Muscle of arm (tissue), 12 donors: ENCODE measurements around the gene CD69. TPM values are rescaled to one million over a fixed set of nuclear protein-coding genes. Genes with fewer than 3 reads are reported as not detected.
"Not testable (repeated sequence)": the region's sequence is repeated elsewhere in the genome, so short reads cannot be mapped to it uniquely, and the experiment has no call there.

Experiments used
- DNase-seq: peaks from one replicate; pipeline ENCODE4 v3.0.0-alpha.2; 2013
- polyA plus RNA-seq, 12 donors: library from polyadenylated mRNA; unstranded; fragments of 120-200 nt; gene quantifications; one replicate each; pipeline ENCODE4 v1.2.1, GENCODE V29; 2013; ENCODE audit not compliant: insufficient read length in 12 of 12

Gene CD69
- polyA plus RNA-seq, 12 donors: 0.66 to 5.8 (median 1.1) TPM; not detected in 2

- DNase-seq: no peak
These were observed 9.2 kb downstream of the CD69 start for GRCh38 chr12:9751204-9752144.

GRCh38 chr12:9750276-9751203, 10.2 kb downstream of the CD69 start:
- DNase-seq: peak; percentile 59

- DNase-seq: no peak
These were observed 11.1 kb downstream of the CD69 start for GRCh38 chr12:9749640-9750039.

- DNase-seq: no peak
These were observed 15.5 kb downstream of the CD69 start for GRCh38 chr12:9745199-9745598.

- DNase-seq: no peak
These were observed 18.0 kb downstream of the CD69 start for GRCh38 chr12:9742661-9743060.

GRCh38 chr12:9741726-9742125, 19.0 kb downstream of the CD69 start:
- DNase-seq: no peak

- DNase-seq: no peak
These were observed 20.5 kb downstream of the CD69 start for GRCh38 chr12:9740106-9740750.

- not testable (repeated sequence) for DNase-seq
These were observed 21.1 kb downstream of the CD69 start for GRCh38 chr12:9739404-9740105.

GRCh38 chr12:9738905-9739304, 21.8 kb downstream of the CD69 start:
- DNase-seq: not testable (repeated sequence)

GRCh38 chr12:9736936-9737705, 23.6 kb downstream of the CD69 start:
- no peak for DNase-seq

- DNase-seq: no peak
These were observed 25.1 kb downstream of the CD69 start for GRCh38 chr12:9735601-9736000.

- DNase-seq: no peak
These were observed 27.7 kb downstream of the CD69 start, which contains the start of gene CLECL1 for GRCh38 chr12:9732921-9733461. TSS of gene CLECL1 (minus strand) at chr12:9733097.

GRCh38 chr12:9731797-9732196, 28.9 kb downstream of the CD69 start:
- DNase-seq: no peak

- no peak for DNase-seq
These were observed 29.3 kb downstream of the CD69 start for GRCh38 chr12:9731393-9731792.

- no peak for DNase-seq
These were observed 30.1 kb downstream of the CD69 start for GRCh38 chr12:9730591-9730990.

GRCh38 chr12:9730011-9730410, 30.7 kb downstream of the CD69 start:
- no peak for DNase-seq

GRCh38 chr12:9729082-9729481, 31.6 kb downstream of the CD69 start:
- DNase-seq: no peak

GRCh38 chr12:9727813-9728212, 32.9 kb downstream of the CD69 start:
- no peak for DNase-seq

- no peak for DNase-seq
These were observed 35.4 kb downstream of the CD69 start for GRCh38 chr12:9725213-9725870.

- DNase-seq: no peak
These were observed 36.7 kb downstream of the CD69 start for GRCh38 chr12:9724023-9724422.
